ENCODE results near the gene SCYGR7. TPM values are rescaled to one million over a fixed set of nuclear protein-coding genes. Genes with fewer than 3 reads are reported as not detected.

Gene SCYGR7
- total and polyA plus RNA-seq, 2 experiments from 2014 or later: not detected

DNA sequence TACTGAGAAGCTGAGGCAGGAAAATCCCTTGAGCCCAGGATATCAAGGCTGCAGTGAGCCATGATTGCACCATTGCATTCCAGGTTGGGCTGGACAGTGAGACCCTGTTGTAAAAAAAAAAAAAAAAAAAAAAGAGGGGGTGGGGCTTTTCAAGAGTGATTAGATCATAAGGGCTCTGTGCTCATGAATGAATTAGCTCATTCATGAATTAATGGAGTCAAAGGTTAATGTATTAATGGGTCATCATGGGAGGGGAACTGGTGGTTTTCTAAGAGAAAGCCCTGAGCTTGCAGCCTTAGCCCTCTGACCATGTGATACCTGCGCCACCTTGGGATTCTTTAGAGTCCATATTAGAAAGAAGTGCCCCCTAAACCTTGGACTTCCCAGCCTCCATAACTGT, 14.8 kb upstream of the SCYGR7 start (continued):
- TF ChIP-seq, protein P1, sequence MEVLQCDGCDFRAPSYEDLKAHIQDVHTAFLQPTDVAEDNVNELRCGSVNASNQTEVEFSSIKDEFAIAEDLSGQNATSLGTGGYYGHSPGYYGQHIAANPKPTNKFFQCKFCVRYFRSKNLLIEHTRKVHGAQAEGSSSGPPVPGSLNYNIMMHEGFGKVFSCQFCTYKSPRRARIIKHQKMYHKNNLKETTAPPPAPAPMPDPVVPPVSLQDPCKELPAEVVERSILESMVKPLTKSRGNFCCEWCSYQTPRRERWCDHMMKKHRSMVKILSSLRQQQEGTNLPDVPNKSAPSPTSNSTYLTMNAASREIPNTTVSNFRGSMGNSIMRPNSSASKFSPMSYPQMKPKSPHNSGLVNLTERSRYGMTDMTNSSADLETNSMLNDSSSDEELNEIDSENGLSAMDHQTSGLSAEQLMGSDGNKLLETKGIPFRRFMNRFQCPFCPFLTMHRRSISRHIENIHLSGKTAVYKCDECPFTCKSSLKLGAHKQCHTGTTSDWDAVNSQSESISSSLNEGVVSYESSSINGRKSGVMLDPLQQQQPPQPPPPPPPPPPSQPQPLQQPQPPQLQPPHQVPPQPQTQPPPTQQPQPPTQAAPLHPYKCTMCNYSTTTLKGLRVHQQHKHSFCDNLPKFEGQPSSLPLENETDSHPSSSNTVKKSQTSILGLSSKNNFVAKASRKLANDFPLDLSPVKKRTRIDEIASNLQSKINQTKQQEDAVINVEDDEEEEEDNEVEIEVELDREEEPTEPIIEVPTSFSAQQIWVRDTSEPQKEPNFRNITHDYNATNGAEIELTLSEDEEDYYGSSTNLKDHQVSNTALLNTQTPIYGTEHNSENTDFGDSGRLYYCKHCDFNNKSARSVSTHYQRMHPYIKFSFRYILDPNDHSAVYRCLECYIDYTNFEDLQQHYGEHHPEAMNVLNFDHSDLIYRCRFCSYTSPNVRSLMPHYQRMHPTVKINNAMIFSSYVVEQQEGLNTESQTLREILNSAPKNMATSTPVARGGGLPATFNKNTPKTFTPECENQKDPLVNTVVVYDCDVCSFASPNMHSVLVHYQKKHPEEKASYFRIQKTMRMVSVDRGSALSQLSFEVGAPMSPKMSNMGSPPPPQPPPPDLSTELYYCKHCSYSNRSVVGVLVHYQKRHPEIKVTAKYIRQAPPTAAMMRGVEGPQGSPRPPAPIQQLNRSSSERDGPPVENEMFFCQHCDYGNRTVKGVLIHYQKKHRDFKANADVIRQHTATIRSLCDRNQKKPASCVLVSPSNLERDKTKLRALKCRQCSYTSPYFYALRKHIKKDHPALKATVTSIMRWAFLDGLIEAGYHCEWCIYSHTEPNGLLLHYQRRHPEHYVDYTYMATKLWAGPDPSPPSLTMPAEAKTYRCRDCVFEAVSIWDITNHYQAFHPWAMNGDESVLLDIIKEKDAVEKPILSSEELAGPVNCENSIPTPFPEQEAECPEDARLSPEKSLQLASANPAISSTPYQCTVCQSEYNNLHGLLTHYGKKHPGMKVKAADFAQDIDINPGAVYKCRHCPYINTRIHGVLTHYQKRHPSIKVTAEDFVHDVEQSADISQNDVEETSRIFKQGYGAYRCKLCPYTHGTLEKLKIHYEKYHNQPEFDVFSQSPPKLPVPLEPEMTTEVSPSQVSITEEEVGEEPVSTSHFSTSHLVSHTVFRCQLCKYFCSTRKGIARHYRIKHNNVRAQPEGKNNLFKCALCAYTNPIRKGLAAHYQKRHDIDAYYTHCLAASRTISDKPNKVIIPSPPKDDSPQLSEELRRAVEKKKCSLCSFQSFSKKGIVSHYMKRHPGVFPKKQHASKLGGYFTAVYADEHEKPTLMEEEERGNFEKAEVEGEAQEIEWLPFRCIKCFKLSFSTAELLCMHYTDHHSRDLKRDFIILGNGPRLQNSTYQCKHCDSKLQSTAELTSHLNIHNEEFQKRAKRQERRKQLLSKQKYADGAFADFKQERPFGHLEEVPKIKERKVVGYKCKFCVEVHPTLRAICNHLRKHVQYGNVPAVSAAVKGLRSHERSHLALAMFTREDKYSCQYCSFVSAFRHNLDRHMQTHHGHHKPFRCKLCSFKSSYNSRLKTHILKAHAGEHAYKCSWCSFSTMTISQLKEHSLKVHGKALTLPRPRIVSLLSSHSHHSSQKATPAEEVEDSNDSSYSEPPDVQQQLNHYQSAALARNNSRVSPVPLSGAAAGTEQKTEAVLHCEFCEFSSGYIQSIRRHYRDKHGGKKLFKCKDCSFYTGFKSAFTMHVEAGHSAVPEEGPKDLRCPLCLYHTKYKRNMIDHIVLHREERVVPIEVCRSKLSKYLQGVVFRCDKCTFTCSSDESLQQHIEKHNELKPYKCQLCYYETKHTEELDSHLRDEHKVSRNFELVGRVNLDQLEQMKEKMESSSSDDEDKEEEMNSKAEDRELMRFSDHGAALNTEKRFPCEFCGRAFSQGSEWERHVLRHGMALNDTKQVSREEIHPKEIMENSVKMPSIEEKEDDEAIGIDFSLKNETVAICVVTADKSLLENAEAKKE (CRISPR knock-in tag; IDR thresholded peaks at IDR 0.05): no peak
- no peak for TF ChIP-seq ETS1 (IDR thresholded peaks at IDR 0.05)
- TF ChIP-seq STAT1 (IDR thresholded peaks at IDR 0.05; ENCODE audit: unreplicated experiment): no peak
- TF ChIP-seq EZH2 (IDR thresholded peaks at IDR 0.05; ENCODE audit: low read depth, unreplicated experiment): no peak
- no peak for TF ChIP-seq NANOG (IDR thresholded peaks at IDR 0.05; ENCODE audit: borderline replicate concordance)
- TF ChIP-seq POLR2AphosphoS5 (IDR thresholded peaks at IDR 0.05; ENCODE audit: low read depth): no peak
- TF ChIP-seq, protein P2, sequence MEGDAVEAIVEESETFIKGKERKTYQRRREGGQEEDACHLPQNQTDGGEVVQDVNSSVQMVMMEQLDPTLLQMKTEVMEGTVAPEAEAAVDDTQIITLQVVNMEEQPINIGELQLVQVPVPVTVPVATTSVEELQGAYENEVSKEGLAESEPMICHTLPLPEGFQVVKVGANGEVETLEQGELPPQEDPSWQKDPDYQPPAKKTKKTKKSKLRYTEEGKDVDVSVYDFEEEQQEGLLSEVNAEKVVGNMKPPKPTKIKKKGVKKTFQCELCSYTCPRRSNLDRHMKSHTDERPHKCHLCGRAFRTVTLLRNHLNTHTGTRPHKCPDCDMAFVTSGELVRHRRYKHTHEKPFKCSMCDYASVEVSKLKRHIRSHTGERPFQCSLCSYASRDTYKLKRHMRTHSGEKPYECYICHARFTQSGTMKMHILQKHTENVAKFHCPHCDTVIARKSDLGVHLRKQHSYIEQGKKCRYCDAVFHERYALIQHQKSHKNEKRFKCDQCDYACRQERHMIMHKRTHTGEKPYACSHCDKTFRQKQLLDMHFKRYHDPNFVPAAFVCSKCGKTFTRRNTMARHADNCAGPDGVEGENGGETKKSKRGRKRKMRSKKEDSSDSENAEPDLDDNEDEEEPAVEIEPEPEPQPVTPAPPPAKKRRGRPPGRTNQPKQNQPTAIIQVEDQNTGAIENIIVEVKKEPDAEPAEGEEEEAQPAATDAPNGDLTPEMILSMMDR (conservative IDR thresholded peaks at IDR 0.05; ENCODE audit: low read depth in 2 of 2): no peak
- no peak for TF ChIP-seq JUNB (IDR thresholded peaks at IDR 0.05; ENCODE audit: unreplicated experiment)
- no peak for TF ChIP-seq CREB1 (CRISPR knock-in tag; IDR thresholded peaks at IDR 0.05; ENCODE audit: low read depth)

Data from GM23338 (cell line).